BE2C (cell line): Measurements from ENCODE around the gene JARID2.

Source experiments
- DNase-seq: peaks from one replicate; pipeline ENCODE4 v3.0.0-alpha.2; 2020
- H3K27me3 ChIP-seq: fragments of 250-450 bp; sonication (Bioruptor Pico); 2 replicates; pipeline ENCODE4 v1.5.1; 2020; ENCODE audit warnings: mild to moderate bottlenecking
- H3K36me3 ChIP-seq: fragments of 250-450 bp; sonication (Bioruptor Pico); 2 replicates; pipeline ENCODE4 v1.5.1; 2020; ENCODE audit warnings: mild to moderate bottlenecking
- H3K4me1 ChIP-seq: fragments of 250-450 bp; sonication (Bioruptor Pico); 2 replicates; pipeline ENCODE4 v1.5.1; 2020
- H3K4me3 ChIP-seq: 2 replicates; pipeline ENCODE4 v1.5.1; 2011; ENCODE audit warnings: low read depth, low read length
- H3K9me3 ChIP-seq: fragments of 250-450 bp; sonication (Bioruptor Pico); 2 replicates; pipeline ENCODE4 v1.5.1; 2020
- TF ChIP-seq, protein P1 (sequence below): IDR thresholded peaks from 2 replicates; pipeline ENCODE4 v1.5.1; 2012; ENCODE audit warnings: mild to moderate bottlenecking, low read depth, low read length

Gene JARID2

DNA sequence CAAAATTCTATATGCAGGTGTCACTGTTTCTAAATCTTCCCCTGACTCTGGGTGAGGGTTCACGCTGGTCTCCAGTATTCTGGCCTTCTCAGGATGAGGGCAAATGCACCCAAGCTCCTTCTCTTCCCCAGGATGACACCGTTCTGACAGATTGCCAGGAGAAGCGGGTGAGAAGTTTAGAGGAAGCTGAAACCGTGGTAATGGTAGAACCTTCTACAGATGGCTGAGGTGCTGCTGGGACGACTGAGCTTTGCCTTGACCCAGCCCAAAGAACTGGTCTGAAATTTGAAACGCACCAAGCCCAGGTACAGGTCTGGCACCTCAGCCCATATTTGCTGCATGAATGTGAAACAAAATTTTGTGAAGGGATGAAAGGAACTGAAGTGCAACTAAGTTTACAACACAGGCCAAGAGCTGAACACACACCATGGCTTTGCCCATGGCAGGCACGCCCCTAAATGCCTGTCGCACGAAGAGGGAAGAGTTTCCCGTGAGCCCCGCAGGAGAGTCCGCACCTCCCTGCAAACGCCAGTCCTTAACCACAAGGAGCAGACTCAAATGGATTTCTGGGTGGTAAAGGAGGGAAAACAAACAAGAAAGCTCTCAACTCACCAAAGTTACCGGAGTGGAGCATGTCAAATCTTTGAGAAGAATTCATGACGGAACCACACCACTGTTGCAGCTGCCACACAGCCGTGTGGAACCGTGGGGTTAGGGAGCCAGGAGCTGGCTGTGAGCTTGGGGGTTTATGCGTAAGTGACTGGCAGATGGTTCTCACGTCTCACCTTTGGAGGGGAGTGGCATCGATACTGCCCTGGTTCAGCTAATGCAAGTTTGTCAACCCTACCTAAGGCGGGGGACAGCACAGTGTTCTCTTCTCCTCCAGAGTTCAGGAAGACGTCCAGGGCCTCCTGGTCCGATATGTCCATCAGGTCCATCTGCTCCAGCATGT lies 278.1 kb downstream of the JARID2 start:
- no peak overlapping the region for H3K4me3 ChIP-seq
- peaks cover 25% of the 10 kb centered on the region for H3K36me3 ChIP-seq
- no peaks in the 10 kb centered on the region for H3K9me3 ChIP-seq
- no peak for DNase-seq
- H3K27me3 ChIP-seq = no peaks in the 10 kb centered on the region
- TF ChIP-seq, protein P1, sequence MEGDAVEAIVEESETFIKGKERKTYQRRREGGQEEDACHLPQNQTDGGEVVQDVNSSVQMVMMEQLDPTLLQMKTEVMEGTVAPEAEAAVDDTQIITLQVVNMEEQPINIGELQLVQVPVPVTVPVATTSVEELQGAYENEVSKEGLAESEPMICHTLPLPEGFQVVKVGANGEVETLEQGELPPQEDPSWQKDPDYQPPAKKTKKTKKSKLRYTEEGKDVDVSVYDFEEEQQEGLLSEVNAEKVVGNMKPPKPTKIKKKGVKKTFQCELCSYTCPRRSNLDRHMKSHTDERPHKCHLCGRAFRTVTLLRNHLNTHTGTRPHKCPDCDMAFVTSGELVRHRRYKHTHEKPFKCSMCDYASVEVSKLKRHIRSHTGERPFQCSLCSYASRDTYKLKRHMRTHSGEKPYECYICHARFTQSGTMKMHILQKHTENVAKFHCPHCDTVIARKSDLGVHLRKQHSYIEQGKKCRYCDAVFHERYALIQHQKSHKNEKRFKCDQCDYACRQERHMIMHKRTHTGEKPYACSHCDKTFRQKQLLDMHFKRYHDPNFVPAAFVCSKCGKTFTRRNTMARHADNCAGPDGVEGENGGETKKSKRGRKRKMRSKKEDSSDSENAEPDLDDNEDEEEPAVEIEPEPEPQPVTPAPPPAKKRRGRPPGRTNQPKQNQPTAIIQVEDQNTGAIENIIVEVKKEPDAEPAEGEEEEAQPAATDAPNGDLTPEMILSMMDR = no peak
- no peaks in the 10 kb centered on the region for H3K4me1 ChIP-seq

DNA sequence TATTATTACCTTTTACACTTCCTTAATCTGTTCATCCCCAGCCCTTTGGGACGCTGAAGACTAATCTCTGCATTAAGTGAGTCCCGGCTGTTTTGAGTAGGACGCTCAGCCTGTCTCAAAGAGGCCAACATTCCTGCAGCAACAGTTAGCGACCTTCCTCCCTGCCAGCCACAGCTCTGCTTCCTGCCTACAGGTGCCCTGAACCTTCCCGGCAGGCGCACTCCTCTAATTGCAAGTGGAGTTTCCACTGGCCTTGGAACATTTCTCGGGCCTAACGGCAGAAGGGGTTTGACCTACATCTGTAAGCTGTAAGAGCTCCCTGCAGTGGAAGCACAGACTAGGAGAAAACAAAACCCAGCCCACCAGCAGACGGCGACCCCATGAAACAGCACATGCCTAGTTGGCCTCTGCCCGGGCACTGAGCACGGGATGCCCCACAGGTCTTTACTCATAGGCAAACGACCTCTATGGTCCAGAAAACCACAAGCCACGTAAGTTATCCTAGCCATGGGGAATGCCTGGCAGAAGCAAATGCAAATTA lies 279.1 kb downstream of the JARID2 start:
- Histone ChIP-seq H3K4me1 (no peaks in the 10 kb centered on the region), H3K36me3 (peaks cover 21% of the 10 kb centered on the region), H3K4me3 (no peak overlapping the region), H3K9me3 (no peaks in the 10 kb centered on the region), H3K27me3 (no peaks in the 10 kb centered on the region)
- TF ChIP-seq, protein P1 = no peak
- no peak for DNase-seq

DNA sequence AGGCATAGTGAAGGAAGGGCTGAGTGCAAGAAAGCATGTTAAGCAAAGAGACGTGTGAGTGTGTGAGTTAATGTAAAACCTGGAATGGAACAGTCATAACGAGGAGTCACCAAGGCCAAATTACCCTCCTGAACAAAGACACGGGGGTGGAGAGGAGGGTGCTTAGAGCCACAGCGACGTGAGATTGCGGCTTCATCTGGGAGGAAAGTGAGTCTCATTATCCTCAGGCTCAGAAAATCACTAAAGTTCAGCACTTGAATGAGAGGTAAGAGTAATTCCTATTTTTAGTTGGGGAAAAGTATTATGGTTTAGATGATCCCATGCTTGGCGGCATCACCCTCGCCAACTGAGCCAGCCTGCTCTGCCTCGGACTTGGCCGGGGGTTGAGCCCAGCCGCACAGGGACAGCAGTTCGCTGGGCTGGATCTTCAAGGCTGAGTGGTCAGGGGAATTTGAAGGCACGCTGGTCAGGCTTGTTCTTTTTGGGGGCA lies 280.4 kb downstream of the JARID2 start:
- TF ChIP-seq, protein P1 = no peak
- Histone ChIP-seq H3K4me1 (no peaks in the 10 kb centered on the region), H3K36me3 (peaks cover 21% of the 10 kb centered on the region), H3K4me3 (no peak overlapping the region), H3K27me3 (no peaks in the 10 kb centered on the region), H3K9me3 (no peaks in the 10 kb centered on the region)
- no peak for DNase-seq

DNA sequence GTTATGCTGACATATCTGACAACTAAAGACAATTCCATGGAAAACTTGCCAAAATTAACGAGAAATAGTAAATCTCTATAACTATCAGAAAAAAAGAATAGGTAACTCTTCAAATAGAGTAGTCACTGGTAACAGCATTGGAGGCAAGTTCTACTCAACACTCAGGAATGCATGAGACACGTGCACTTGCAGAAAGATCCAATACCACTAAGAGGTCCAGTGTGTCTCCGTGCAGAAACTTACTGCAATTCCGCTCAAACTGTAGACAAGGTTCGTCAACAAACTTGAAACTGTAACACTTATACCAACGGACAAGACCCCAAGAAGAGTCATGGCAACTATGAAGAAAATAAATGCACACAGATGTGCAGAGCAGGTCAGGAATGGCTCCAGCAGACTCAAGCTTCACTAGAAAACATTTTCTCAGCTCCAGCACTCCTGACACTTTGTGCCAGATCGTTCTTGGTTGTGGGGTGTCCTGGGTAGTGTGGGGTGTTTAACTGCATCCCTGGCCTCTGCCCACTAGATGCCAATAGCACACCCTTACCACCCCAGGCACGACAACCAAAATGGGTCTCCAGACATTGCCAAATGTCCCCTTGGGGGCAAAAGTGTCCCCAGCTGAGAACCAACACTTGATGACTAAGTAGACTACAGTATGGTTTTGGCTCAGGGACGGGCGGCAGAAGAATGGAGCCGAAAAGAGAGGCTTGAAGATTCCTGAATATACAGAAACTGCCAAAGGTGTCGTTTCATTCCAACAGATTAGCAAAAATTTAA lies 282.2 kb downstream of the JARID2 start:
- Histone ChIP-seq H3K27me3 (no peaks in the 10 kb centered on the region), H3K36me3 (peaks cover 11% of the 10 kb centered on the region)

DNA sequence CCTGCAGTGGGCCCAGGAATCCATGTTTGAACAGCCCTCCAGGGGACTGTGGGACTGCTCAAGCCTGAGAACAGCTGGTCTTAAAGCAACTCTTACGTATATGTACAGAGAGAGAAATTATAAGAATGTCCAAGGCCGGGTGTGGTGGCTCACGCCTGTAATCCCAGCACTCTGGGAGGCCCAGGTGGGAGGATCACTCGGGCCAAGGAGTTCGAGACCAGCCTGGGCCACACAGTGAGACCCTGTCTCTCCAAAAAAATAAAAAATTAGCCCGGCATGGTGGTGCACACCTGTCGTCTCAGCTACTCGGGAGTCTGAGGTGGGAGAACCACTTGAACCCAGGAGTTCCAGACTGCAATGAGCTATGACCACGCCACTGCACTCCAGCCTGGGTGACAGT lies 283.0 kb downstream of the JARID2 start:
- DNase-seq = no peak
- TF ChIP-seq, protein P1 = no peak
- H3K36me3 ChIP-seq = peaks cover 7% of the 10 kb centered on the region; the same call in 1 of the 2 replicates
- H3K4me1 ChIP-seq = no peaks in the 10 kb centered on the region
- H3K27me3 ChIP-seq = no peaks in the 10 kb centered on the region
- no peak overlapping the region for H3K4me3 ChIP-seq
- no peaks in the 10 kb centered on the region for H3K9me3 ChIP-seq

More for the DNA sequence above, 282.2 kb downstream of the JARID2 start:
- Histone ChIP-seq H3K4me1 (no peaks in the 10 kb centered on the region), H3K4me3 (no peak overlapping the region), H3K9me3 (no peaks in the 10 kb centered on the region)
- DNase-seq = no peak
- TF ChIP-seq, protein P1 = no peak
